Mesenchymal stem cell (in vitro differentiated cells and primary cell): ENCODE measurements around the gene ART3.

Experiments
- DNase-seq: peaks from one replicate; pipeline ENCODE4 v3.0.0-alpha.2; 2013
- H2AFZ ChIP-seq: one replicate; pipeline ENCODE4 v1.6.1; 2013; ENCODE audit warnings: low read depth, mild to moderate bottlenecking, control low read depth, inconsistent platforms, low read length, moderate library complexity
- H2AK5ac ChIP-seq: 2 replicates; pipeline ENCODE4 v1.6.1; 2013; ENCODE audit warnings: low read length, moderate library complexity, mild to moderate bottlenecking, inconsistent platforms; ENCODE audit not compliant: severe bottlenecking
- H2BK120ac ChIP-seq: one replicate; pipeline ENCODE4 v1.6.1; 2013; ENCODE audit warnings: low read depth, mild to moderate bottlenecking, inconsistent platforms, low read length, moderate library complexity
- H2BK12ac ChIP-seq, 2 experiments: one replicate each; pipeline ENCODE4 v1.6.1; 2013; ENCODE audit warnings: inconsistent platforms in 2 of 2, low read length in 2 of 2, mild to moderate bottlenecking in 2 of 2, moderate library complexity in 2 of 2, control low read depth in 1 of 2
- H2BK15ac ChIP-seq: one replicate; pipeline ENCODE4 v1.6.1; 2013; ENCODE audit warnings: mild to moderate bottlenecking, low read depth, inconsistent platforms; ENCODE audit not compliant: poor library complexity, severe bottlenecking
- H2BK5ac ChIP-seq: 2 replicates; pipeline ENCODE4 v1.6.1; 2013; ENCODE audit warnings: low read depth, mild to moderate bottlenecking, low read length, control low read depth, inconsistent platforms; ENCODE audit not compliant: poor library complexity, severe bottlenecking
- H3K14ac ChIP-seq, 2 experiments: one replicate each; pipeline ENCODE4 v1.6.1; 2013; ENCODE audit warnings: inconsistent platforms in 2 of 2, low read length in 2 of 2, control low read depth in 1 of 2, mild to moderate bottlenecking in 1 of 2, moderate library complexity in 1 of 2
- H3K18ac ChIP-seq, 2 experiments: one replicate each; pipeline ENCODE4 v1.6.1; 2013; ENCODE audit warnings: inconsistent platforms in 2 of 2, low read length in 2 of 2, control low read depth in 1 of 2, low read depth in 1 of 2, mild to moderate bottlenecking in 1 of 2
- H3K23ac ChIP-seq, 2 experiments: one replicate each; pipeline ENCODE4 v1.6.1; 2013; ENCODE audit warnings: inconsistent platforms in 2 of 2, low read length in 2 of 2, mild to moderate bottlenecking in 2 of 2, moderate library complexity in 2 of 2, control low read depth in 1 of 2
- H3K27ac ChIP-seq: 2 replicates; pipeline ENCODE4 v1.5.1; 2013; ENCODE audit warnings: mild to moderate bottlenecking, moderate library complexity, low read length, control low read depth, inconsistent platforms; ENCODE audit not compliant: poor library complexity, severe bottlenecking
- H3K27me3 ChIP-seq, 2 experiments: 2 replicates each; pipeline versions ENCODE4 v1.6.1 to v1.7.0; 2013; ENCODE audit warnings: low read length in 2 of 2, mild to moderate bottlenecking in 2 of 2, moderate library complexity in 2 of 2, control low read depth in 1 of 2, inconsistent platforms in 1 of 2; ENCODE audit not compliant: control insufficient read depth in 1 of 2, insufficient read depth in 1 of 2
- H3K36me3 ChIP-seq, 2 experiments: 2 replicates each; pipeline versions ENCODE4 v1.6.1 to v1.7.0; 2013; ENCODE audit warnings: low read length in 2 of 2, control low read depth in 1 of 2, inconsistent platforms in 1 of 2, low read depth in 1 of 2, mild to moderate bottlenecking in 1 of 2; ENCODE audit not compliant: insufficient read depth in 2 of 2, control insufficient read depth in 1 of 2
- H3K4ac ChIP-seq, 2 experiments: one replicate each; pipeline ENCODE4 v1.6.1; 2013; ENCODE audit warnings: inconsistent platforms in 2 of 2, low read length in 2 of 2, mild to moderate bottlenecking in 2 of 2, moderate library complexity in 2 of 2, control low read depth in 1 of 2, low read depth in 1 of 2
- H3K4me1 ChIP-seq: 2 replicates; pipeline ENCODE4 v1.6.1; 2013; ENCODE audit warnings: low read depth, low read length, control low read depth; ENCODE audit not compliant: control insufficient read depth, insufficient read depth
- H3K4me2 ChIP-seq: 2 replicates; pipeline ENCODE4 v1.6.1; 2013; ENCODE audit warnings: low read length, mild to moderate bottlenecking, inconsistent platforms; ENCODE audit not compliant: poor library complexity, severe bottlenecking
- H3K4me3 ChIP-seq, 2 experiments: 2 replicates each; pipeline versions ENCODE4 v1.5.1 to v1.7.0; 2013; ENCODE audit warnings: low read length in 2 of 2, mild to moderate bottlenecking in 2 of 2, control low read depth in 1 of 2, low read depth in 1 of 2; ENCODE audit not compliant: insufficient read depth in 1 of 2
- H3K79me1 ChIP-seq: replicated peaks from 2 replicates; pipeline ENCODE4 v1.6.1; 2013; ENCODE audit warnings: mild to moderate bottlenecking, control low read depth, low read length, inconsistent platforms; ENCODE audit not compliant: poor library complexity, severe bottlenecking
- H3K9ac ChIP-seq: 2 replicates; pipeline ENCODE4 v1.7.0; 2013; ENCODE audit warnings: mild to moderate bottlenecking, low read length, moderate library complexity
- H3K9me3 ChIP-seq: 2 replicates; pipeline ENCODE4 v1.7.0; 2013; ENCODE audit warnings: mild to moderate bottlenecking, low read length; ENCODE audit not compliant: control insufficient read depth
- H4K8ac ChIP-seq: one replicate; pipeline ENCODE4 v1.6.1; 2013; ENCODE audit warnings: inconsistent platforms, mild to moderate bottlenecking, low read length, moderate library complexity
- H4K91ac ChIP-seq: one replicate; pipeline ENCODE4 v1.6.1; 2013; ENCODE audit warnings: mild to moderate bottlenecking, low read length, inconsistent platforms
- WGBS: methylation state at CpG from one replicate; pipeline ENCODE4 v1.1.7; 2013; ENCODE audit warnings: mixed read lengths; 5-methylcytosine and 5-hydroxymethylcytosine counted together

ART3 gene

GRCh38 chr4:76127754-76128153, 53.2 kb downstream of the ART3 start:
- Histone ChIP-seq H3K4ac (no peak overlapping the region), H2BK15ac (no peak overlapping the region), H4K8ac (no peak overlapping the region), H2BK5ac (no peak overlapping the region), H3K23ac (no peak overlapping the region), H2BK120ac (no peak overlapping the region), H2BK12ac (no peak overlapping the region), H3K79me1 (peaks cover 15% of the 10 kb centered on the region), H2AK5ac (no peak overlapping the region), H3K4me3 (no peak overlapping the region), H2AFZ (no peak overlapping the region), H3K36me3 (peaks cover 11 to 66% of the 10 kb centered on the region in 2 experiments), H3K18ac (no peak overlapping the region), H3K27me3 (no peaks in the 10 kb centered on the region), H4K91ac (no peak overlapping the region), H3K14ac (no peak overlapping the region), H3K9me3 (no peaks in the 10 kb centered on the region), H3K4me2 (no peak overlapping the region), H3K9ac (no peak overlapping the region), H3K4me1 (no peaks in the 10 kb centered on the region), H3K27ac (no peak overlapping the region)
- no peak for DNase-seq
- 100% methylated on average over 3 of the region's 3 CpGs for WGBS

- H3K4me2 ChIP-seq: no peak overlapping the region
- no peak overlapping the region for H2BK5ac ChIP-seq
- H3K18ac ChIP-seq: no peak overlapping the region
- no peak for DNase-seq
- no peak overlapping the region for H4K91ac ChIP-seq
- H3K4ac ChIP-seq: no peak overlapping the region
- H3K36me3 ChIP-seq: peaks cover 0 to 72% of the 10 kb centered on the region in 2 experiments
- no peak overlapping the region for H2BK15ac ChIP-seq
- H3K27ac ChIP-seq: no peak overlapping the region
- no peak overlapping the region for H3K9ac ChIP-seq
- no peak overlapping the region for H4K8ac ChIP-seq
- H3K23ac ChIP-seq: no peak overlapping the region
- no peaks in the 10 kb centered on the region for H3K4me1 ChIP-seq
- H3K4me3 ChIP-seq: no peak overlapping the region
- no peak overlapping the region for H2AK5ac ChIP-seq
- peaks cover 18% of the 10 kb centered on the region for H3K79me1 ChIP-seq
- H2BK120ac ChIP-seq: no peak overlapping the region
- H3K14ac ChIP-seq: no peak overlapping the region
- H3K9me3 ChIP-seq: no peaks in the 10 kb centered on the region
- over 99% methylated on average over 3 of the region's 3 CpGs for WGBS
- no peak overlapping the region for H2AFZ ChIP-seq
- H3K27me3 ChIP-seq: no peaks in the 10 kb centered on the region
- H2BK12ac ChIP-seq: no peak overlapping the region
Observed at GRCh38 chr4:76141241-76141640, 66.7 kb downstream of the ART3 start.

GRCh38 chr4:76144546-76144945, 70.0 kb downstream of the ART3 start:
- no peak overlapping the region for H3K18ac ChIP-seq
- H3K4me1 ChIP-seq: no peaks in the 10 kb centered on the region
- H3K14ac ChIP-seq: no peak overlapping the region
- H3K4ac ChIP-seq: no peak overlapping the region
- no peak overlapping the region for H3K4me3 ChIP-seq
- H3K23ac ChIP-seq: no peak overlapping the region
- H3K36me3 ChIP-seq: peaks cover 0 to 44% of the 10 kb centered on the region in 2 experiments
- H2BK5ac ChIP-seq: no peak overlapping the region
- no peak overlapping the region for H2BK15ac ChIP-seq
- no peaks in the 10 kb centered on the region for H3K9me3 ChIP-seq
- no peak overlapping the region for H3K4me2 ChIP-seq
- H4K8ac ChIP-seq: no peak overlapping the region
- H2BK120ac ChIP-seq: no peak overlapping the region
- H3K27me3 ChIP-seq: no peaks in the 10 kb centered on the region
- DNase-seq: no peak
- no peak overlapping the region for H3K9ac ChIP-seq
- no peak overlapping the region for H4K91ac ChIP-seq
- no peak overlapping the region for H2AK5ac ChIP-seq
- H2AFZ ChIP-seq: no peak overlapping the region
- H3K27ac ChIP-seq: no peak overlapping the region
- no peak overlapping the region for H2BK12ac ChIP-seq
- H3K79me1 ChIP-seq: peaks cover 15% of the 10 kb centered on the region

- H3K18ac ChIP-seq: no peak overlapping the region
- no peak overlapping the region for H3K23ac ChIP-seq
- H3K79me1 ChIP-seq: peaks cover 13% of the 10 kb centered on the region
- no peaks in the 10 kb centered on the region for H3K9me3 ChIP-seq
- H2BK12ac ChIP-seq: no peak overlapping the region
- peak overlapping the region; percentile 66 for H2BK5ac ChIP-seq
- peak overlapping the region; percentile 96 for H3K9ac ChIP-seq
- no peak overlapping the region for H3K14ac ChIP-seq
- peak overlapping the region; percentile 80 for H3K4me2 ChIP-seq
- peak overlapping the region in 1 of 2 experiments; percentile 45 for H3K4ac ChIP-seq
- no peaks in the 10 kb centered on the region for H3K4me1 ChIP-seq
- H2BK15ac ChIP-seq: peak overlapping the region; percentile 78
- peak overlapping the region; percentile 78 for H3K27ac ChIP-seq
- H4K91ac ChIP-seq: no peak overlapping the region
- DNase-seq: peak; percentile 88
- peak overlapping the region; percentile 89 for H4K8ac ChIP-seq
- peak overlapping the region; percentile 10 for H2AFZ ChIP-seq
- no peak overlapping the region for H2BK120ac ChIP-seq
- no peaks in the 10 kb centered on the region for H3K27me3 ChIP-seq
- WGBS: under 1% methylated on average over 31 of the region's 31 CpGs
- H2AK5ac ChIP-seq: no peak overlapping the region
- peaks cover 0 to 14% of the 10 kb centered on the region in 2 experiments for H3K36me3 ChIP-seq
- H3K4me3 ChIP-seq: peak overlapping the region; percentile 74 to 100
Observed at GRCh38 chr4:76147454-76148141, 73.1 kb downstream of the ART3 start.
